Fibroblast of villous mesenchyme (primary cell): ENCODE results near the gene SPECC1. TPM values are rescaled to one million over a fixed set of nuclear protein-coding genes. Genes with fewer than 3 reads are reported as not detected.
"Not testable (repeated sequence)": the region's sequence is repeated elsewhere in the genome, so short reads cannot be mapped to it uniquely, and the experiment has no call there.

Experiments
- DNase-seq: peaks from one replicate; pipeline ENCODE4 v3.0.0-alpha.2; 2010; ENCODE audit warnings: low read depth
- H3K4me3 ChIP-seq: 2 replicates; pipeline ENCODE4 v1.5.1; 2011; ENCODE audit warnings: low read depth, mild to moderate bottlenecking, low read length
- total RNA-seq: library from RNA; depleted of rRNA; stranded (reverse); fragments of >200 nt; gene quantifications from 2 replicates; pipeline ENCODE4 v1.2.3, GENCODE V29; 2012
- TF ChIP-seq, protein P1 (sequence below): IDR thresholded peaks from 2 replicates; pipeline ENCODE4 v1.5.1; 2012; ENCODE audit warnings: low read depth, mild to moderate bottlenecking, low read length; ENCODE audit not compliant: insufficient read depth

Gene SPECC1
- total RNA-seq, 1 donor: 148 TPM

DNA sequence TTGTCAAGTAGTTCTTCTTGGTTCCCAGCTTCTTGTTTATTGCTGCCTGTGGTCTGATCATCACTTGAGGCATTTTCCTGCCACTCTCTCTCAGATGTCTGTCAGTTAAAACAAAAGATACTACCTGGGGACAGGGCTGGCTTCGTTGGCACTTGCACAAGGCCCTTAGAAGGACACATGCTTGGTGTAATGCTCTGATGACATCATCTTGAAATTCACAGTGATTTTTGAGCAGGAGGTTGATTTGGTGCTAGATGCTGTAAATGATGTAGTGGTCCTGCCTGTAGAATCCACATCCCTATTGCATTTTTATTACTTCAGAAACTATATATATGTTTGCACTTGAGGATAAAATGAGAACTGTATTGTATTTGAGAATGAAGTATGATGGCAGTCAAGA lies 247.8 kb downstream of the SPECC1 start:
- TF ChIP-seq, protein P1, sequence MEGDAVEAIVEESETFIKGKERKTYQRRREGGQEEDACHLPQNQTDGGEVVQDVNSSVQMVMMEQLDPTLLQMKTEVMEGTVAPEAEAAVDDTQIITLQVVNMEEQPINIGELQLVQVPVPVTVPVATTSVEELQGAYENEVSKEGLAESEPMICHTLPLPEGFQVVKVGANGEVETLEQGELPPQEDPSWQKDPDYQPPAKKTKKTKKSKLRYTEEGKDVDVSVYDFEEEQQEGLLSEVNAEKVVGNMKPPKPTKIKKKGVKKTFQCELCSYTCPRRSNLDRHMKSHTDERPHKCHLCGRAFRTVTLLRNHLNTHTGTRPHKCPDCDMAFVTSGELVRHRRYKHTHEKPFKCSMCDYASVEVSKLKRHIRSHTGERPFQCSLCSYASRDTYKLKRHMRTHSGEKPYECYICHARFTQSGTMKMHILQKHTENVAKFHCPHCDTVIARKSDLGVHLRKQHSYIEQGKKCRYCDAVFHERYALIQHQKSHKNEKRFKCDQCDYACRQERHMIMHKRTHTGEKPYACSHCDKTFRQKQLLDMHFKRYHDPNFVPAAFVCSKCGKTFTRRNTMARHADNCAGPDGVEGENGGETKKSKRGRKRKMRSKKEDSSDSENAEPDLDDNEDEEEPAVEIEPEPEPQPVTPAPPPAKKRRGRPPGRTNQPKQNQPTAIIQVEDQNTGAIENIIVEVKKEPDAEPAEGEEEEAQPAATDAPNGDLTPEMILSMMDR: no peak
- no peak for DNase-seq
- no peak overlapping the region for H3K4me3 ChIP-seq

DNA sequence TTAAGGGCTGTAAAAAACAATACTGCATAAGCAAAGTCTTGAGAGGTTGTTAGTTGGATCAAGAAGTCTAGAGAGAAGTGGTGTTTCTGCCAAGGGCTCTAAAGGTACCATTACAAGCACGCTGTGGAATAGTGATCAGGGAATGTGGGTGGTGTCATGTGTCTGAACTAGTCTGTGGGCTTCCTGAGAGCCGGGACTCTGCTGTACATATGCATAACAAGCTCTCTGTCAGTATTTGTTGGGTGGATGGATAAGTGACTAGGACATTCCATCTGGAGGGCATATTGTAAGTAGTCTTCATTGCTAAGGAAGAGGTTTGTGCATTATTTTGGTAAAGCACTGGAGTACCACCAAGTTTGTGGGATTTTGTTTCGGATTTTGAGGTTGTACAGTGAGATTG lies 248.6 kb downstream of the SPECC1 start:
- no peak for DNase-seq
- H3K4me3 ChIP-seq: no peak overlapping the region
- TF ChIP-seq, protein P1: no peak

DNA sequence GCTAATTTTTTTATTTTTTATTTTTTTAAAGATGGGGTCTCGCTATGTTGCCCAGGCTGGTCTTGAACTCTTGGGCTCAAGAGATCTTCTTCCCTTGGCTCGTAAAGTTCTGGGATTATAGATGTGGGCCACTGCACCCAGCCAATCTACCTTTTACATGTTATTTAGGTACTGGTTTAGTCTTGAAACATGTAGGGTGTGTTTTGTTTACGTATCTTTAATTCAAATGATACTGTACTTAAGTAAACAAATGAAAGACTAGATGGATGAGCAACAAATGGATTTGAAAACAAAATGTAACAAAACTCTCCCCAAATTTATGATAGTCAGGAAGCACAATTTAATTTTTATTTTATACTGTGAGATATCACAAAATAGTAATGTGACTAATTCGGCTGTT lies 250.5 kb downstream of the SPECC1 start:
- TF ChIP-seq, protein P1: no peak
- H3K4me3 ChIP-seq: no peak overlapping the region
- DNase-seq: no peak

DNA sequence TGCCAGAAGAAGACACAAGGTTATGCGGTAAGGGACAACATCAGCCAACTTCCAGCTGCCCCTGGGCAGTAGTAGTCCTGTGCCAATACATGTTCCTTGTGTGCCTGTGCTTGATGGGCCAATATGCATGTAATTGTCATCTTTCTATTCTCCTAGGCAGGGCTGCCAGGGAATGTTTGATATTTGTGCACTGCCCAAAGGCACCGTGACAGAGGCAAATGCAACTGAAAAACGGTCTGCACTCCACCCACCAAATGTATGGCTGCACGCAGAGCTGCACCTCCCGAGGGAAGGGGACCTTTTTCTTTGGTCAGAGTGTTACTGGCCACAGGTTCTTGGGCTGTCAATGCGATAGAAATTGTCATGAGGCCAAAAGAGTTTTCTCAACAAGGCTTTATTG lies 251.1 kb downstream of the SPECC1 start:
- no peak for DNase-seq
- no peak overlapping the region for H3K4me3 ChIP-seq
- TF ChIP-seq, protein P1: no peak

DNA sequence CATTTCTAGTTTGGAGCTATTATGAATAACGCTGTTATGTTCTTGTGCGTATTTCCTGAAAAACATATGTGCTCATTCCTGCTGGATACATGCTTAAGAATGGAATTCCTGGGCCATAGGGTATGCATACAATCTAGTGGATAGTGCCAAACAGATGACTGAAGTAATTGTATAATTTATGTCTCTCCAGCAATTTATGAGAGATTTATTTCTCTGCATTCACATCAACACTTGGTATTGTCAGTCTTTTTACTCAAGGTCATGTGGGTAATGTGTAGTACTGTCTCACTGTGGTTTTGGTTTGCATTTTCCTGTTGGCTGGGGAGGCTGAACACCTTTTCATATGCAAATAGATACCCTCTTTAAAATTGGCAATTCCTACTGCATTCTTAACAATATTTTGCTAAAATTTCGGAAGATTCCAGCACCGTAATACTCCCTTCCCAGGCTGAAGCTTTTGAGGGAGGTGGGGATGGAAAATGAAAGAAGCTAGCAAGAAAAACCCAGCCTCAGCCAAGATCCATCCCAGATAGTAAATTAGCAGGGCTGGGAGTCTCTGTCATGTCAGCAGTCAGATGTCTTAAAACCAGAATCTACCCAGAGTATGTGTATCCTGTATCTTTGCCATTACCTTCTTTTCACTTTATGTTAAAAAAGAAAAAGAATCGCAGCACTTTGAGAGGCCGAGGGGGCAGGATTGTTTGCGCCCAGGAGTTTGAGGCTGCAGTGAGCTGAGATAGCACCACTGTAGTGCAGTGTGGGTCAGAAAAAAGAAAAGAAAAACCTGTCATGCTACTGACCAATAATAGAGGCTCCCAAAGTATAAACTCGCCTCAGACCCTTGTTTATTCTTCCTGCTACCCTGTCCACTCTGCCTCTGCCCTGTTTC lies 253.3 kb downstream of the SPECC1 start:
- TF ChIP-seq, protein P1: no peak
- no peak overlapping the region for H3K4me3 ChIP-seq
- no peak for DNase-seq

DNA sequence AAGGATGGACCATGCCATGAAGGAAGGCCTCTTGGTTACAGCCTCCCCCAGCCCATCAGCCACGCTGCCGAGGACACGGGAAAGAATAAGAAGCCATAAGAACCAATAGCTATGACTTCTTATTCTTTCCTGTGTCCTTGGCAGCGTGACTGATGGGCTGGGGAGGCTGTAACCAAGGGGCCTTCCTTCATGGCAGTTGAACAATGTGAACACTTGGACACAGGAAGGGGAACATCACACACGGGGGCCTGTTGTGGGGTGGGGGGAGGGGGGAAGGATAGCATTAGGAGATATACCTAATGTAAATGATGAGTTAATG lies 253.9 kb downstream of the SPECC1 start:
- H3K4me3 ChIP-seq, DNase-seq: not testable (repeated sequence)

DNA sequence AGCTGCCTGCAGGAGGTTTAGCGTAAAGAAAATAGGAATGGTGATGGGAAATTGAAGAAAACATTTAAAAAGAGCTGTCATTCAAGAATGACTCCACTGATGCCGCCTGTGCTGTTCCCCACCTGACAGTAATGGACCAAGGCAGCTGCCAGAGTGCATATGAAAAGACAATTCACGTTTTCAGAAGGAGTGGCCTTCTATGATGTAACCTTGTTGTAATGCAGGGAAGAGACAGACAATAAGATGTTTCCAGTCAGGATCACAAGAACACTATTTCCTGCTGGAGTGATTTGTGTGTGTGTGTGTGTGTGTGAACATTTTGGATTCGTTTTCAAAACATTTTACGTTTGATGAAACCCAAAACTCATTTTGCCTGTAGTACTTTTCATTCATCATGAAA lies 254.4 kb downstream of the SPECC1 start:
- DNase-seq: peak; percentile 63
- TF ChIP-seq, protein P1: no peak
- no peak overlapping the region for H3K4me3 ChIP-seq
